ENCODE results near the gene RBMXL2. TPM values are rescaled to one million over a fixed set of nuclear protein-coding genes. Genes with fewer than 3 reads are reported as not detected.

Gene RBMXL2
- polyA plus RNA-seq (2012; ENCODE audit: insufficient read length, low read depth), result not detected

- TF ChIP-seq TAF1 (IDR thresholded peaks at IDR 0.05; ENCODE audit: borderline replicate concordance, insufficient read depth, low read length) (no peak), POLR2AphosphoS5 (IDR thresholded peaks at IDR 0.05; ENCODE audit: low read depth, low read length) (no peak), FOXP2 (optimal IDR thresholded peaks at IDR 0.05; ENCODE audit: borderline replicate concordance, extremely low read depth, extremely low read length, insufficient read depth) (no peak), REST (IDR thresholded peaks at IDR 0.05; ENCODE audit: insufficient read depth in 1 of 2, low read depth in 2 of 2, low read length in 2 of 2) (no peak), SIN3A (IDR thresholded peaks at IDR 0.05; ENCODE audit: borderline replicate concordance, insufficient read depth, low read length) (no peak)
These were observed at the start of gene RBMXL2 for GRCh38 chr11:7088921-7089320. Gene RBMXL2, plus strand, starts transcription at chr11:7088998. Its CDS starts 123 bp downstream, at chr11:7089121.

GRCh38 chr11:7046474-7047175 is 42.2 kb upstream of the RBMXL2 start:
- no peak for TF ChIP-seq FOXP2 (optimal IDR thresholded peaks at IDR 0.05; ENCODE audit: borderline replicate concordance, extremely low read depth, extremely low read length, insufficient read depth)
- no peak for TF ChIP-seq REST (IDR thresholded peaks at IDR 0.05; ENCODE audit: insufficient read depth in 1 of 2, low read depth in 2 of 2, low read length in 2 of 2)
- TF ChIP-seq SIN3A (IDR thresholded peaks at IDR 0.05; ENCODE audit: borderline replicate concordance, insufficient read depth, low read length), result no peak
- TF ChIP-seq POLR2AphosphoS5 (IDR thresholded peaks at IDR 0.05; ENCODE audit: low read depth, low read length), result no peak
- TF ChIP-seq TAF1 (IDR thresholded peaks at IDR 0.05; ENCODE audit: borderline replicate concordance, insufficient read depth, low read length), result no peak

GRCh38 chr11:7050191-7050590 is 38.6 kb upstream of the RBMXL2 start:
- TF ChIP-seq TAF1 (IDR thresholded peaks at IDR 0.05; ENCODE audit: borderline replicate concordance, insufficient read depth, low read length) (no peak), FOXP2 (optimal IDR thresholded peaks at IDR 0.05; ENCODE audit: borderline replicate concordance, extremely low read depth, extremely low read length, insufficient read depth) (no peak), SIN3A (IDR thresholded peaks at IDR 0.05; ENCODE audit: borderline replicate concordance, insufficient read depth, low read length) (no peak), POLR2AphosphoS5 (IDR thresholded peaks at IDR 0.05; ENCODE audit: low read depth, low read length) (no peak), REST (IDR thresholded peaks at IDR 0.05; ENCODE audit: insufficient read depth in 1 of 2, low read depth in 2 of 2, low read length in 2 of 2) (no peak)

GRCh38 chr11:7056828-7057513 is 31.8 kb upstream of the RBMXL2 start:
- TF ChIP-seq TAF1 (IDR thresholded peaks at IDR 0.05; ENCODE audit: borderline replicate concordance, insufficient read depth, low read length), result no peak

- TF ChIP-seq FOXP2 (optimal IDR thresholded peaks at IDR 0.05; ENCODE audit: borderline replicate concordance, extremely low read depth, extremely low read length, insufficient read depth) (no peak), POLR2AphosphoS5 (IDR thresholded peaks at IDR 0.05; ENCODE audit: low read depth, low read length) (no peak), TAF1 (IDR thresholded peaks at IDR 0.05; ENCODE audit: borderline replicate concordance, insufficient read depth, low read length) (no peak), REST (IDR thresholded peaks at IDR 0.05; ENCODE audit: insufficient read depth in 1 of 2, low read depth in 2 of 2, low read length in 2 of 2) (no peak), SIN3A (IDR thresholded peaks at IDR 0.05; ENCODE audit: borderline replicate concordance, insufficient read depth, low read length) (no peak)
These were observed 31.2 kb upstream of the RBMXL2 start for GRCh38 chr11:7057641-7058040.

Data from PFSK-1 (cell line).